ENCODE data around the gene AMN.

GRCh38 chr14:102948698-102949061 is 26.2 kb downstream of the AMN start:
- no peak for TF ChIP-seq POLR2A (IDR thresholded peaks at IDR 0.05; ENCODE audit: low read depth)
- no peak for TF ChIP-seq EP300 (IDR thresholded peaks at IDR 0.05)
- TF ChIP-seq CTCF (IDR thresholded peaks at IDR 0.05), result no peak
- TF ChIP-seq POLR2AphosphoS5 (IDR thresholded peaks at IDR 0.05), result no peak
